Activated CD4-positive, alpha-beta T cell treated with anti-CD3 and anti-CD28 coated beads, Interleukin-2, amount 50 U/mL, for 48 hours (primary cell): ENCODE data around the gene STBD1.
A peak's percentile ranks its signal among the peaks of the same experiment; 100 is the strongest.
"Not testable (repeated sequence)": the region's sequence is repeated elsewhere in the genome, so short reads cannot be mapped to it uniquely, and the experiment has no call there.

Experiments used
- DNase-seq, 2 experiments: peaks; one replicate each; pipeline ENCODE4 v3.0.0-alpha.2; 2020

The STBD1 gene

DNA sequence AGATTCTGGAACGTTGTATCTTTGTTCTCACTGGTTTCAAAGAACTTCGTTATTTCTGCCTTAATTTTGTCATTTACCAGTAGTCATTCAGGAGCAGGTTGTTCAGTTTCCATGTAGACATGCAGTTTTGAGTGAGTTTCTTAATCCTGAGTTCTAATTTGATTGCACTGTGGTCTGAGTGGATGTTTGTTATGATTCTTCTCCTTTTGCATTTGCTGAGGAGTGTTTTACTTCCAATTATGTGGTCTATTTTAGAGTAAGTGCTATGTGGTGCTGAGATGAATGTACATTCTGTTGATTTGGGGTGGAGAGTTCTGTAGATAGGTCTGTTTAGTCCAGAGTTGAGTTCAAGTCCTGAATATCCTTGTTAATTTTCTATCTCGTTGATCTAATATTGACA is 18.7 kb upstream of the STBD1 start:
- not testable (repeated sequence) for DNase-seq

GRCh38 chr4:76292730-76293129 is 13.8 kb upstream of the STBD1 start:
- DNase-seq: no peak

- no peak for DNase-seq
These were observed 12.8 kb upstream of the STBD1 start for GRCh38 chr4:76293772-76294171.

GRCh38 chr4:76296286-76296820 is 10.2 kb upstream of the STBD1 start:
- DNase-seq: no peak

DNA sequence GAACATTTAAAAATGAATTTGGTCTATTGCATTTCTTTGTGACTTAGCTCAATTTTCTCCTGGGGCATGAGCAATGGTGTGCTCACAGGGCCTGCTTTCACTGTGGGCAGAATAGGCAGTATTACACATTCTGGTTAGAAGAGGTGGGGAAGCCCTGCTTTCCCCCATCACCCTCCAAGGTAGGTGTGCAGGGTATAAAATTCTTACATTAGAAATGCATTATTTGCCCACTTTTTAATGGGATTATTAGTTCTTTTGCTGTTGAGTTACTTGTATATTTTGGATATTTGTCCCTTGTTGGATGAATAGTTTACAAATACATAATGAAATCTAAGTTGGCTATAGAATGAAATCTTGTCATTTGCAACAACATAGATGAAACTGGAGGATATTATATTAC is 8.3 kb upstream of the STBD1 start:
- no peak for DNase-seq

DNA sequence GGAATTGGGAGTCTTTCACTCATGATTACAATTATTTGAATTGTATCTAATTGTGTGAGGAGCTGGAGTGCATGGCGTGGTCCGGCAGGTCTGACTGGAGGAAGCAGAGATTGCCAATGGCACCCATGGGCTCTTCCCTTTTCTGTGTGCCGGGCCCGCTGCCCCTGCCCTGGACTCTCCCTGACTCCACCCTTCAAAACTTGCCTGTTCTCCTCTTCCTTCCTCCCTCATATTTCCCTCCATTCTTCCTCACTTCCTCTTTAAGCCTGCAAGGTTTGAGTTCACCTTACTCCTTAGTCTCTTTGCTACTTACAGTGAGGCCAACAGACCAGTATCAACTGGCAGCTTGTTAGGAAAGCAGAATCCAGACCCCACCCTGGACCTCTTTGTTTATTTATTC is 6.5 kb upstream of the STBD1 start:
- DNase-seq: no peak

DNA sequence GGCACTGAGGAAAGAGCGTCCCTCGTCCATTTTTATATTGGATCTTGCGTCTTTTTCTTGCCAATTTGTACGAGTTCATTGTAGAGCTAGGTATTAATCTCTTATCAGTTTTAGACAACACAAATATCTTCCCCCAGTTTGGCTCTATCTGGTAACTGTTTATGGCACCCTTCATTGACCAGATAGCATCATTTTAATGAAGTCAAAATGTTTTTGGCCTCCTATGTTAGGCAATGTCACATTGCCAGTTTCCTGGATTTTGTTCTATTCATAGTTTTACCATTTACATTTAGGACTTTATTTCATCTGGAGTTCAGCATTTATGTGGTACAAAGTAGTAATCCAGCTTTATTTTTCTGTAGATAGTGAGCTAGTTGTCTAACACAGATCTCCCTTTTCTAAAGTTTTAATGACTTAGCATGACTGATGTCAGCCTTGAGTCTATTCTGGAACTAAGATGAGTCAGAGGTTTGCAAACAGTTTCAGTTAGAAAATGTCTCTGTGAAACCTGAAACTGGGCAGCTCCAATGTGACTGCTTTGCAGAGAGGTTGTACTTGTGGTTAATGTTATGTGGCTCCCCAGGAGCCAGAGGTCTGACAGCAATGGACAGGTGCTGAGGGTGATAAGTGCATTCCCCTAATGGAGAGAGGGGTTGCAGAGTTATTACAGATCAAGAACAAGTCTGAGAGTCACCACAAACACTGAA is 5.3 kb upstream of the STBD1 start:
- peak; percentile 27 to 48 for DNase-seq

DNA sequence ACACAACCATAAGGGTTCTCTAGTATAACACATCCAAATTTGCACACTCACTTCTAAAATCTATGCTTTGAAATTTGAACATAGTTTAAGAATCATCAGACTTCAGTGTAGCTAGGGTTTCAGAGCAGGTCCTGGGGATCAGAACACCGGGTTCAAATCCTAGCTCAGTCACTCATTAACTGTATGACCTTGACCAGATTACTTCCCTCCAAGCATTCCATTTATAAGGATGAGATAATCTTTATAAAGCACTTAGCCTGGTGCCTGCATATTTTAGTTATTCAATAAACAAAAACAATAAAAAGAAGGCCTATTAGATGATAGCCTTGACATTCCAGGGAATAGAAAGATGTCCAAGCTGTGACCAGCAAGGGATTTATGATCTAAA is 4.8 kb upstream of the STBD1 start:
- DNase-seq: no peak

- DNase-seq: no peak
These were observed 3.6 kb upstream of the STBD1 start for GRCh38 chr4:76302826-76303438.

- peak in 1 of 2 experiments; percentile 20 for DNase-seq
These were observed 1.4 kb upstream of the STBD1 start for GRCh38 chr4:76305033-76305687.

DNA sequence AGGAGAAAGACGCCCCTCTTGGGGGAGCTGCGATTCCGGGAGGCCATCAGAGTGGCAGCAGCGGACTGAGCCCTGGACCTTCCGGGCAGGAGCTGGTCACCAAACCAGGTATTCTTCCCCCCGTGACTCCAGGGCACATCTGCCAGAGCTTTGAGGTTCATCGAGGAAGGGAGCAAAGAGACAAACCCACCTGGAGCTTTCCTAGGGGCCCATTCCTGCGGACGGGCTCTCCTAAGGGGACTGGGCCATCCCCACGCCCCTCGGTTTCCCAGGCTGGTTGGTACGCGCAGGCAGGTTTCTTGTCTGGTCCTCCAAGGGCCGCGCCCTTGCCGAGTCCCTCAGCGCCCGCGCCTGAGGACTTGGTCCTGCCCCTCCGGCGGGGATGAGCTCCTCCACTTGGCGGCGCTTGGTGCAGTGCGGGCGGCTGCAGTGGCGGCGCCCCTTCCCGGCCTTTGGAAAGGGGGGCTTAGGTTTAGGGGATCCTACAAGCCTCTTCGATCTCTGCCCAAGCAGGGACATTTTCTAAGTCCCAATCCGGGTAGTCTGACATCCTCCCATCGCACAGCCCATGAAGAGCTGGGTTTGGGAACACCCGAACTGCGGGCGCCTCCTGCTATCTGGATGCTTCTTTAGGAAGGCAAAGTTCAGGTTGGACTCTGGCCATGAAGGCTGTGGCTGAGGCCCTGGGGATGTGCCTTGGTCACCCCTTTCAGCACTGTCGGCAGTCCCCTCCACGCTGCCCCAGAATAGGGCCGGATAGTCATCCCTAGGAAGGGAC is 538 bp downstream of the STBD1 start:
- DNase-seq: peak; percentile 40 to 44

DNA sequence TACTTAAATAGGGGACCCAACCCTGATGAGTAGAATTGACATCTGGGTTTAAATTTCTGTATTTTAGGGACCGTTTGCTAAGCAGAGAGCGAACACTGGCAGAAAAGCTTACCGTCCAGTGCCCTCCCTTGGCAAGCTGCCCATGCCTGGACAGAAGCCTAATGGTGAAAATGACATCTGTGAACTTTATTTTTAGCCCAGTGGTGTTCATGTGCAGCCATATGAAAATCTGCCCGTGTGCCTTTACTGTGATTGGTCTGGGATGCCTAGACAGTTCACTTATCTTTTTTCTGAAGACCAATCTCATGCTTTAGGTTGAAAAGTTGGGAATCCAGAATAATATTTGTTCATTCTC is 1.1 kb downstream of the STBD1 start:
- no peak for DNase-seq

DNA sequence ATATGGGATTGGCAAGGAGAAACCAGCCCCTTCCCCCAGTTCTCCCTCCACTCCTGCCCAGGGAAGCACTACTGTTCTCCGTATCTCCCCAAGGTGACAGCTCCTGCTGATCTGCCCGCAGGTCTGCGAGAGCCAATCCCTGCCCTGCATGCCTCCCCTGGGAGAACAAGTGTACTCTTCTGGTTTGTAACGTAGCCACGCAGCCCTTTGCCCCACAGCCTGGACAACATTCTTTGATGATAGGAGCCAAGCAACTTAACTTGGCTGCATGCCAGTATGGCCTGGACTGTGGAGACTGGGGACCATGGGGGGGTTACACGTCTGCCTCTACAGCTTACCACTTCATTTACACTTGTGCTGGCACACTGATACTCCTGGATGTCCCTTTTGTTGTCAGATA is 2.0 kb downstream of the STBD1 start:
- no peak for DNase-seq

DNA sequence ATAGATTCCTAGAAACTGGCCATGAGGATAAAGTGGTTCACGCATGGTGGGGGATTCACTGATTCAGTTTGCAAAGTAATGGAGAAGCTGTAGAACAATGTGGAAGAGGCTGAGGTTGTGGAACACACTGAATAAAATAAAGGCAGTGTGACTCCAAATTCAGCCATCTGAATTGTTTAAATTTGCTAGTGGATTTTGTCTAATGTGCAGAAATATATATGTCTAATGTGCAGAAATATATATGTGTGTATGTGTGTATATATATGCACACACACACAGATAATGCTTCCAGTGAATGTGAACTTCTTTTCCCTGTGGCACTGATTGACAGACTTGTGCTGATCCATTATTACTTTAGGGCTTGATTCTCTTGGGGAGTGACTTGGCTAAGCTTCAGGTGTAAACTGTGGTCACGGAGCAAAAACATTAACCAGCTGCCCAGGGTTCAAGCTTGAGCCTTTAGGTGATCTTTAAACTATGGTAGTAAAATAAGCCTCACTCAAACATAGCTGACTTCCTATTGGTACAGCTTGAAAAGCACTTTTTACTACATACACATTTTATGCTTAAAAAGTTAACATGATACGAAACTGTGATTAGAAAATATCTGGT is 3.5 kb downstream of the STBD1 start:
- DNase-seq: no peak

DNA sequence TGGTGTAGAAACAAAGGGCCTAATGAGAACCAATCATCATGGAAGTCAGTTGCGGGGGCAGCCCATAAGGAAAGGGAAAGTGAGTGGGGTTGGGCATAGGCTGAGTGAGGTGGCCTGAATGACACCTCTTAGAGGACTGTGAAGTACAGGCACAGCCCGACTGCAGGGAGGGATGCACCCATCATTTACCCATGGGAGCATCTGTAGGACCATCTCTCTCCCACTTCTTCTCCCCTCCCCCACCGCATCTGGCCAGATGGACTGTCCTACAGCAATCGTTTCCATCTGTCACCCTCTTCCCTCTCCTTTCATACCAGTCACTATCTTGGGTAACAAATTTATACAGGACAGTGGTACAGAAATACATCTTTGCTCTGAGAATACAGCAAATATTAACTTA is 4.2 kb downstream of the STBD1 start:
- DNase-seq: no peak

GRCh38 chr4:76311896-76312331 is 5.4 kb downstream of the STBD1 start:
- no peak for DNase-seq

- no peak for DNase-seq
These were observed 5.9 kb downstream of the STBD1 start for GRCh38 chr4:76312457-76312856.

GRCh38 chr4:76313547-76313946 is 7.0 kb downstream of the STBD1 start:
- no peak for DNase-seq

- no peak for DNase-seq
These were observed 8.9 kb downstream of the STBD1 start for GRCh38 chr4:76315267-76315918.

DNA sequence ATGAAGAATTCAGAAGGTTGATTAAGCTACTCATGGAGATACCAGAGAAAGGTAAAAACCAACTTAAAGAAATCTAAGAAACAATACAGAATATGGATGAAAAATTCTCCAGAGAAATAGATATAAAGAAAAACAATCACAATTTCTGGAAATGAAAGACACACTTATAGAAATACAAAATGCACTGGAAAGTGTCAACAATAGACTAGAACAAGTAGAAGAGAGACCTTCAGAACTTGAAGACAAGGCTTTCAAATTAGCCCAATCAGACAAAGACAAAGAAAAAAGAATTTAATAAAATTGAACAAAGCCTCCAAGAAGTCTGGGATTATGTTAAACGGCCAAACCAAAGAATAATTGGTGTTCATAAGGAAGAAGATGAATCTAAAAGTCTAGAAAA is 9.6 kb downstream of the STBD1 start:
- DNase-seq: no peak

DNA sequence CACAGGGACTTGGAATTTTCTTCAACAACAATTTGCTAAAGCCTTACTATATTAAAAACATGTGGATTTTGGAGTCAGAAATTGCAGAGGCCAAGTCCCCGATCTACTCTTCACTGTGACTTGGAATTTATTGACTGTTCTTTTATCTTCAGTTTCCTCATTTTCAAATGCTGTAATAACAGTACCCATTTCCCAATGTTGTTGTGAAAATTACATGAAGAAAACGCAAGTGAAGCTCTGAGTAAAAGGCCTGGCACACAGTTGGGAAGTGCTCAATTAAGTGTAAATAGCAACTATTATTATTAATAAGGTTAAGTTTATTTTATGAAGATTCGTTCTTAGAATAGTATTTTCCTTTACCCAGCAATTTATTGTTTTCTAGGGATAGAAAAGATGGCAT is 15.7 kb downstream of the STBD1 start:
- DNase-seq: no peak

DNA sequence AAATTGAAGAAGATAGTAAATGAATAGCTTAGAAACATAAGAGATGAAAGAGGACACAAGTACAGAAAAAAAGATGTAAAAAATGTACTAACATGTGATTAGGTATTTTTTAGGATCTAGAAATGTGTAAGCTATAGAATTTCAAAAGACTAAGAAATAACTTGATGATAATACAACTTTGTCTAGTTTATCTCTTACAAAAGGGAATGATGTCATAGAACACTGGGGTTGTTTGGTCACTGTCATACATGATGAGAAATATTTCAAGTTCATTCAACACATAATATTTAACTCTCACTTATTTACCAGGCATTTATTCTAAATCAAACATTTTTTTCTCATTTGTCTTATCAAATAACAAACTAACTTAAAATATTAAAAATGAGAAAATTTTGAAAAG is 18.5 kb downstream of the STBD1 start:
- DNase-seq: no peak
